H9 (cell line): ENCODE measurements around the gene NPY4R2. TPM values are rescaled to one million over a fixed set of nuclear protein-coding genes. Genes with fewer than 3 reads are reported as not detected.
"Not testable (repeated sequence)": the region's sequence is repeated elsewhere in the genome, so short reads cannot be mapped to it uniquely, and the experiment has no call there.

ENCODE experiments used
- DNase-seq: peaks from one replicate; pipeline ENCODE4 v3.0.0-alpha.2; 2017
- H2AFZ ChIP-seq: one replicate; pipeline ENCODE4 v1.6.1; 2013; ENCODE audit warnings: mild to moderate bottlenecking, low read length, control low read depth, moderate library complexity
- H2AK5ac ChIP-seq: 2 replicates; pipeline ENCODE4 v1.6.1; 2013; ENCODE audit warnings: low read length, control low read depth, mixed read lengths; ENCODE audit not compliant: insufficient read length
- H2BK120ac ChIP-seq: one replicate; pipeline ENCODE4 v1.6.1; 2013; ENCODE audit warnings: low read depth, mild to moderate bottlenecking, low read length, control low read depth, inconsistent platforms; ENCODE audit not compliant: poor library complexity, severe bottlenecking
- H2BK12ac ChIP-seq: 2 replicates; pipeline ENCODE4 v1.6.1; 2013; ENCODE audit warnings: low read length, control low read depth, mixed read lengths, low read depth; ENCODE audit not compliant: insufficient read length
- H2BK15ac ChIP-seq: 2 replicates; pipeline ENCODE4 v1.6.1; 2013; ENCODE audit warnings: low read depth, low read length, control low read depth
- H2BK20ac ChIP-seq: one replicate; pipeline ENCODE4 v1.6.1; 2013; ENCODE audit warnings: low read depth, mild to moderate bottlenecking, low read length, control low read depth, inconsistent platforms; ENCODE audit not compliant: poor library complexity, severe bottlenecking
- H2BK5ac ChIP-seq: 2 replicates; pipeline ENCODE4 v1.6.1; 2013; ENCODE audit warnings: low read length, control low read depth, mixed read lengths; ENCODE audit not compliant: insufficient read length
- H3K14ac ChIP-seq: 2 replicates; pipeline ENCODE4 v1.6.1; 2013; ENCODE audit warnings: low read length, control low read depth; ENCODE audit not compliant: insufficient read depth
- H3K18ac ChIP-seq: 2 replicates; pipeline ENCODE4 v1.6.1; 2013; ENCODE audit warnings: low read depth, mild to moderate bottlenecking, mixed read lengths, low read length, control low read depth; ENCODE audit not compliant: insufficient read length
- H3K23ac ChIP-seq: 2 replicates; pipeline ENCODE4 v1.6.1; 2013; ENCODE audit warnings: low read length, control low read depth, mixed read lengths, low read depth; ENCODE audit not compliant: insufficient read length
- H3K23me2 ChIP-seq: 2 replicates; pipeline ENCODE4 v1.6.1; 2013; ENCODE audit warnings: low read depth, mild to moderate bottlenecking, mixed read lengths, low read length, control low read depth; ENCODE audit not compliant: insufficient read length, poor library complexity, severe bottlenecking
- H3K27ac ChIP-seq: 2 replicates; pipeline ENCODE4 v1.5.1; 2013; ENCODE audit warnings: low read length, control low read depth, mixed read lengths, low read depth; ENCODE audit not compliant: insufficient read length
- H3K27me3 ChIP-seq: 2 replicates; pipeline ENCODE4 v1.6.1; 2013; ENCODE audit warnings: low read length, control low read depth, inconsistent platforms; ENCODE audit not compliant: insufficient read depth
- H3K4ac ChIP-seq: 2 replicates; pipeline ENCODE4 v1.6.1; 2013; ENCODE audit warnings: low read depth, mild to moderate bottlenecking, control low read depth, inconsistent platforms, low read length, moderate library complexity
- H3K4me1 ChIP-seq: 2 replicates; pipeline ENCODE4 v1.6.1; 2013; ENCODE audit warnings: low read length, control low read depth, inconsistent platforms; ENCODE audit not compliant: insufficient read depth
- H3K4me2 ChIP-seq: 2 replicates; pipeline ENCODE4 v1.6.1; 2013; ENCODE audit warnings: low read length, control low read depth, mixed read lengths; ENCODE audit not compliant: insufficient read length, insufficient read depth
- H3K56ac ChIP-seq: 2 replicates; pipeline ENCODE4 v1.6.1; 2013; ENCODE audit warnings: low read depth, mild to moderate bottlenecking, mixed read lengths, low read length, control low read depth; ENCODE audit not compliant: insufficient read length
- H3K79me1 ChIP-seq: 2 replicates; pipeline ENCODE4 v1.6.1; 2013; ENCODE audit warnings: low read depth, mild to moderate bottlenecking, moderate library complexity, low read length, control low read depth, inconsistent platforms; ENCODE audit not compliant: insufficient read depth, poor library complexity, severe bottlenecking
- H3K79me2 ChIP-seq: 2 replicates; pipeline ENCODE4 v1.6.1; 2013; ENCODE audit warnings: low read length, control low read depth, inconsistent platforms; ENCODE audit not compliant: insufficient read depth
- H3K9ac ChIP-seq: 2 replicates; pipeline ENCODE4 v1.6.1; 2013; ENCODE audit warnings: low read length, control low read depth, mixed read lengths; ENCODE audit not compliant: insufficient read length; ENCODE audit errors: extremely low read depth
- H3K9me3 ChIP-seq: one replicate; pipeline ENCODE4 v1.6.1; 2013; ENCODE audit warnings: low read depth, low read length, inconsistent platforms; ENCODE audit not compliant: control insufficient read depth
- H3T11ph ChIP-seq: one replicate; pipeline ENCODE4 v1.6.1; 2013; ENCODE audit warnings: mild to moderate bottlenecking, low read length, control low read depth, inconsistent platforms
- H4K20me1 ChIP-seq: one replicate; pipeline ENCODE4 v1.6.1; 2013; ENCODE audit not compliant: control insufficient read depth, insufficient read length, insufficient read depth
- H4K5ac ChIP-seq: 2 replicates; pipeline ENCODE4 v1.6.1; 2013; ENCODE audit warnings: low read depth, mild to moderate bottlenecking, mixed read lengths, low read length, control low read depth; ENCODE audit not compliant: insufficient read length
- H4K8ac ChIP-seq: replicated peaks from 2 replicates; pipeline ENCODE4 v1.6.1; 2013; ENCODE audit warnings: low read length, control low read depth, mixed read lengths, low read depth; ENCODE audit not compliant: insufficient read length
- H4K91ac ChIP-seq: 2 replicates; pipeline ENCODE4 v1.6.1; 2013; ENCODE audit warnings: low read depth, mild to moderate bottlenecking, moderate library complexity, mixed read lengths, low read length, control low read depth; ENCODE audit not compliant: insufficient read length
- H3K27ac Mint-ChIP-seq, 3 experiments: 2 replicates in 2 of 3; 3 replicates in 1 of 3; pipeline ENCODE4 v1.8.0; 2020 to 2021; ENCODE audit warnings: mixed read lengths in 3 of 3, mild to moderate bottlenecking in 1 of 3, moderate library complexity in 1 of 3
- H3K27me3 Mint-ChIP-seq: 2 replicates; pipeline ENCODE4 v1.8.0; 2021; ENCODE audit warnings: low read depth, mild to moderate bottlenecking, moderate library complexity, mixed read lengths
- H3K36me3 Mint-ChIP-seq, 3 experiments: 2 replicates in 2 of 3; 3 replicates in 1 of 3; pipeline ENCODE4 v1.8.0; 2020 to 2021; ENCODE audit warnings: low read depth in 3 of 3, mixed read lengths in 3 of 3; ENCODE audit not compliant: insufficient read depth in 1 of 3
- H3K4me1 Mint-ChIP-seq, 2 experiments: 2 replicates each; pipeline ENCODE4 v1.8.0; 2020; ENCODE audit warnings: mixed read lengths in 2 of 2
- H3K4me3 Mint-ChIP-seq, 2 experiments: 2 replicates in 1 of 2; 3 replicates in 1 of 2; pipeline ENCODE4 v1.8.0; 2020 to 2021; ENCODE audit warnings: mild to moderate bottlenecking in 2 of 2, mixed read lengths in 2 of 2, moderate library complexity in 1 of 2
- H3K9me3 Mint-ChIP-seq, 2 experiments: 2 replicates in 1 of 2; 3 replicates in 1 of 2; pipeline ENCODE4 v1.8.0; 2020; ENCODE audit warnings: mild to moderate bottlenecking in 2 of 2, mixed read lengths in 2 of 2, moderate library complexity in 1 of 2
- WGBS: extraction: QIAGEN DNeasy Blood & Tissue Kit; methylation state at CpG from one replicate; pipeline ENCODE4 v1.1.7; 2013; ENCODE audit warnings: missing lambda C conversion rate, low lambda C conversion rate, mixed read lengths; ENCODE audit not compliant: insufficient read length; ENCODE audit errors: extremely low coverage; 5-methylcytosine and 5-hydroxymethylcytosine counted together
- total RNA-seq: library from RNA; stranded (reverse); gene quantifications from 2 replicates; pipeline ENCODE4 v1.2.1, GENCODE V29; 2021

Gene NPY4R2
- total RNA-seq, 1 experiment from 2014 or later: 0.13 TPM

- not testable (repeated sequence) for H3K4me1 ChIP-seq, H2AK5ac ChIP-seq, H3K9me3 ChIP-seq, H4K20me1 ChIP-seq, H3K4me2 ChIP-seq, H3K36me3 Mint-ChIP-seq, DNase-seq, H2BK5ac ChIP-seq, H2BK15ac ChIP-seq, H2BK12ac ChIP-seq, H3K4me1 Mint-ChIP-seq, H3K27ac ChIP-seq, H3K27me3 ChIP-seq, H2BK120ac ChIP-seq, H2BK20ac ChIP-seq, H3K14ac ChIP-seq, H3K79me2 ChIP-seq, H3K4ac ChIP-seq, H3K27ac Mint-ChIP-seq, H3K23ac ChIP-seq, H3K23me2 ChIP-seq, H4K91ac ChIP-seq, H3K4me3 Mint-ChIP-seq, H3K79me1 ChIP-seq, H3K56ac ChIP-seq, H3T11ph ChIP-seq, H3K9ac ChIP-seq, H3K18ac ChIP-seq, H4K5ac ChIP-seq, H3K27me3 Mint-ChIP-seq, H2AFZ ChIP-seq, H4K8ac ChIP-seq, H3K9me3 Mint-ChIP-seq
- WGBS: no CpG with 5 or more reads among the region's 4 CpGs
Measured at GRCh38 chr10:47910486-47910885, 8.0 kb upstream of the NPY4R2 start.

- H3K27ac ChIP-seq, H3K79me1 ChIP-seq, H4K8ac ChIP-seq, H4K91ac ChIP-seq, H3K9me3 Mint-ChIP-seq, H3T11ph ChIP-seq, H3K4me3 Mint-ChIP-seq, H2AK5ac ChIP-seq, H2BK120ac ChIP-seq, H3K27me3 ChIP-seq, H3K9me3 ChIP-seq, H3K27me3 Mint-ChIP-seq, H3K36me3 Mint-ChIP-seq, H3K14ac ChIP-seq, H2BK5ac ChIP-seq, H3K79me2 ChIP-seq, H2BK12ac ChIP-seq, H2BK20ac ChIP-seq, H4K20me1 ChIP-seq, H2BK15ac ChIP-seq, H3K9ac ChIP-seq, H3K23ac ChIP-seq, DNase-seq, H3K4me1 ChIP-seq, H3K27ac Mint-ChIP-seq, H3K4me2 ChIP-seq, H2AFZ ChIP-seq, H3K4me1 Mint-ChIP-seq, H3K18ac ChIP-seq, H3K23me2 ChIP-seq, H4K5ac ChIP-seq, H3K56ac ChIP-seq, H3K4ac ChIP-seq: not testable (repeated sequence)
- no CpG with 5 or more reads among the region's 2 CpGs for WGBS
Measured at GRCh38 chr10:47914052-47914451, 4.4 kb upstream of the NPY4R2 start.
